Measurements from ENCODE around the gene GGT1.

GRCh38 chr22:24584166-24584790 lies 18.7 kb upstream of the GGT1 start:
- TF ChIP-seq CTCF (IDR thresholded peaks at IDR 0.05; ENCODE audit: low read depth, low read length) (no peak), POLR2A (IDR thresholded peaks at IDR 0.05; ENCODE audit: extremely low read depth, insufficient read length) (no peak), MYC (IDR thresholded peaks at IDR 0.05; ENCODE audit: low read depth, low read length) (no peak)
